ENCODE data around the gene METTL14. TPM values are rescaled to one million over a fixed set of nuclear protein-coding genes. Genes with fewer than 3 reads are reported as not detected.
A peak's percentile ranks its signal among the peaks of the same experiment; 100 is the strongest.

METTL14 gene
- total and polyA plus RNA-seq, 8 donors = 1.8 to 71.4 (median 10.4) TPM

- no peaks in the 10 kb centered on the region for H3K9me3 ChIP-seq
- TF ChIP-seq POLR2AphosphoS5 (IDR thresholded peaks at IDR 0.05) (no peak), EP300 (IDR thresholded peaks at IDR 0.05) (no peak), CTCF (IDR thresholded peaks at IDR 0.05) (no peak), POLR2A (IDR thresholded peaks at IDR 0.05) (no peak)
- peak overlapping the region in 4 of 5 donors; percentile 7 to 64 (median 44) for H3K27ac ChIP-seq
- DNase-seq = no peak
- H3K36me3 ChIP-seq = peaks cover 11 to 79% (median 50%) of the 10 kb centered on the region in 4 donors
- peaks cover 0 to 46% (median 25%) of the 10 kb centered on the region in 4 donors for H3K4me1 ChIP-seq
- WGBS, 5 donors = 73 to 81% (median 79%) methylated on average over 3 of the region's 3 CpGs
- intact Hi-C loops (cut with DNase I; ENCODE audit: low total_unique reads) = loop anchor here (10.0 kb wide), 1 partner anchor 229 kb away; no protein-coding TSS in a partner anchor
- no peak overlapping the region for H3K4me3 ChIP-seq
- no peaks in the 10 kb centered on the region for H3K27me3 ChIP-seq
Measured at GRCh38 chr4:118745357-118745756, 60.2 kb downstream of the METTL14 start.

GRCh38 chr4:118746251-118746919 is 61.2 kb downstream of the METTL14 start:
- TF ChIP-seq EP300 (IDR thresholded peaks at IDR 0.05) (no peak), POLR2AphosphoS5 (IDR thresholded peaks at IDR 0.05) (peak in 1 of 3 donors; percentile 64), POLR2A (IDR thresholded peaks at IDR 0.05) (no peak), CTCF (IDR thresholded peaks at IDR 0.05) (no peak)
- H3K4me3 ChIP-seq = no peak overlapping the region
- intact Hi-C loops (cut with DNase I; ENCODE audit: low total_unique reads) = loop anchor here (10.0 kb wide), 1 partner anchor 228 kb away; no protein-coding TSS in a partner anchor
- peak overlapping the region in 3 of 5 donors; percentile 30 to 64 (median 47) for H3K27ac ChIP-seq
- no peaks in the 10 kb centered on the region for H3K9me3 ChIP-seq
- no peaks in the 10 kb centered on the region for H3K27me3 ChIP-seq
- H3K36me3 ChIP-seq = peaks cover 15 to 86% (median 57%) of the 10 kb centered on the region in 4 donors
- WGBS, 5 donors = 40 to 59% (median 46%) methylated on average over 2 of the region's 2 CpGs
- no peak for DNase-seq
- H3K4me1 ChIP-seq = peaks cover 0 to 45% (median 24%) of the 10 kb centered on the region in 4 donors

- H3K4me3 ChIP-seq = no peak overlapping the region
- 62 to 75% (median 69%) methylated on average over 5 of the region's 5 CpGs for WGBS, 5 donors
- peak overlapping the region in 4 of 5 donors; percentile 22 to 64 (median 32) for H3K27ac ChIP-seq
Measured at GRCh38 chr4:118749347-118749988, 64.3 kb downstream of the METTL14 start.

More at GRCh38 chr4:118749347-118749988, 64.3 kb downstream of the METTL14 start:
- intact Hi-C loops (cut with DNase I; ENCODE audit: low total_unique reads) = loop anchor here (10.0 kb wide), 1 partner anchor 225 kb away; no protein-coding TSS in a partner anchor
- no peak for DNase-seq
- no peaks in the 10 kb centered on the region for H3K9me3 ChIP-seq
- H3K27me3 ChIP-seq = no peaks in the 10 kb centered on the region
- peaks cover 9 to 53% (median 29%) of the 10 kb centered on the region in 4 donors for H3K4me1 ChIP-seq
- peaks cover 16 to 74% (median 50%) of the 10 kb centered on the region in 4 donors for H3K36me3 ChIP-seq
- TF ChIP-seq CTCF (IDR thresholded peaks at IDR 0.05) (no peak), POLR2A (IDR thresholded peaks at IDR 0.05) (no peak), EP300 (IDR thresholded peaks at IDR 0.05) (no peak), POLR2AphosphoS5 (IDR thresholded peaks at IDR 0.05) (no peak)

All from stomach (tissue), 9 donors.